Measurements from ENCODE around the gene NT5M.

- TF ChIP-seq CTCF (conservative IDR thresholded peaks at IDR 0.05) (no peak), ZFX (IDR thresholded peaks at IDR 0.05) (no peak)
Measured at GRCh38 chr17:17322516-17323510, 19.6 kb downstream of the NT5M start.
